Measurements from ENCODE around the gene EPHX1. TPM values are rescaled to one million over a fixed set of nuclear protein-coding genes. Genes with fewer than 3 reads are reported as not detected.

Gene EPHX1
- total RNA-seq, 2 experiments from 2014 or later = 2.1 to 3.6 TPM

DNA sequence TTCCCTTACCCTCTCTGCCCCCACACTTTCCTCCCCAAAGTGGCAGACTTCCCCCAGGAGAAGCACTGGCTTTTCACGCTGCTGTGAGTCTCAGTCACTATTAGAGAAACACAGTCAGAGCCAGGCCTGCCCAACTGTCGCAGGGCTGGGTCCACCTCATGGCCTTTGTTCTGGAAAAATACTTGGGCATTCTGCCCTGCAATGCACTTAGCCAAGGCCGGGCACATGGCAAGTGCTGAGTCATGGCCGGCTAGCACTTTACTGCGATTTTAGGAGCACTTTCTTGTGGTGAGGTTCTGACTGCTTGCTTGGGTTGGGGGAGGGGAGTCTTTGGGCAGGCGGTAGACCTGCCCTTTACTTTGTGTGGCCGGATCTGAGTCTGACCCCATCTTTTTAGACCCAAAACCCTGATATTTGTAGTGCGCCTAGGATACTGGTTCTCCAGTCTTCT lies 7.7 kb downstream of the EPHX1 start:
- no peaks in the 10 kb centered on the region for H3K9me3 Mint-ChIP-seq
- CTCF ChIA-PET = no interaction called here
- POLR2A ChIA-PET = interaction anchor here (0.7 kb wide), 1 partner anchor 299 kb away, joined by 3 read pairs; no protein-coding TSS in a partner anchor
- DNase-seq = peak; percentile 22
- TF ChIP-seq, protein P1, sequence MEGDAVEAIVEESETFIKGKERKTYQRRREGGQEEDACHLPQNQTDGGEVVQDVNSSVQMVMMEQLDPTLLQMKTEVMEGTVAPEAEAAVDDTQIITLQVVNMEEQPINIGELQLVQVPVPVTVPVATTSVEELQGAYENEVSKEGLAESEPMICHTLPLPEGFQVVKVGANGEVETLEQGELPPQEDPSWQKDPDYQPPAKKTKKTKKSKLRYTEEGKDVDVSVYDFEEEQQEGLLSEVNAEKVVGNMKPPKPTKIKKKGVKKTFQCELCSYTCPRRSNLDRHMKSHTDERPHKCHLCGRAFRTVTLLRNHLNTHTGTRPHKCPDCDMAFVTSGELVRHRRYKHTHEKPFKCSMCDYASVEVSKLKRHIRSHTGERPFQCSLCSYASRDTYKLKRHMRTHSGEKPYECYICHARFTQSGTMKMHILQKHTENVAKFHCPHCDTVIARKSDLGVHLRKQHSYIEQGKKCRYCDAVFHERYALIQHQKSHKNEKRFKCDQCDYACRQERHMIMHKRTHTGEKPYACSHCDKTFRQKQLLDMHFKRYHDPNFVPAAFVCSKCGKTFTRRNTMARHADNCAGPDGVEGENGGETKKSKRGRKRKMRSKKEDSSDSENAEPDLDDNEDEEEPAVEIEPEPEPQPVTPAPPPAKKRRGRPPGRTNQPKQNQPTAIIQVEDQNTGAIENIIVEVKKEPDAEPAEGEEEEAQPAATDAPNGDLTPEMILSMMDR (IDR thresholded peaks at IDR 0.05) = no peak
- H3K27me3 Mint-ChIP-seq = no peaks in the 10 kb centered on the region
- no peak overlapping the region for H3K4me3 Mint-ChIP-seq
- H3K36me3 Mint-ChIP-seq (ENCODE audit: low read depth) = no peaks in the 10 kb centered on the region
- H3K27ac Mint-ChIP-seq = no peak overlapping the region
- H3K4me1 Mint-ChIP-seq (ENCODE audit: low read depth) = peaks cover 5% of the 10 kb centered on the region
- ATAC-seq = no peak
- intact Hi-C loops (cut with micrococcal nuclease) = no loop called here

DNA sequence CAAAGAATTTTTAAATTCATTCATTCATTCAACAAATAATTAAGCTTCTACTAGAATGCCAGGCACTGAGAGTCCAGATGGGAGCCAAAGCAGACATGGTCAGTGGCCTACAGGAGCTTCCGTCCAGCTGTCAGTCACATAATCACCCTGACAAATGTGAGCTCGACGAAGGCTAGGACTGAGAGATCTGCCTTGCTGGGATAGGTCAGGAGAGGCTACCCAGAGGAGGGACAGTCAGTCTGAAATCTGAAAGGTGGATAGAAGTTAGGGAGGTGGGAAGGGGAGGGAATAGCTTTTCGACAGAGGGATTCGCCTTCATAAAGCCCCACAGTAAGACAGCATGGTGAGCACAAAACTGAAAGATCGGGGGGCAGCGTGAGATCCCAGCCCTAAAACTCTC lies 8.3 kb downstream of the EPHX1 start:
- Mint-ChIP-seq H3K27me3 (no peaks in the 10 kb centered on the region), H3K4me1 (ENCODE audit: low read depth) (peaks cover 5% of the 10 kb centered on the region), H3K27ac (no peak overlapping the region), H3K9me3 (no peaks in the 10 kb centered on the region), H3K4me3 (no peak overlapping the region), H3K36me3 (ENCODE audit: low read depth) (no peaks in the 10 kb centered on the region)
- DNase-seq (no peak), ATAC-seq (no peak)
- TF ChIP-seq, protein P1 (IDR thresholded peaks at IDR 0.05) = no peak
- ChIA-PET CTCF (interaction anchor here (0.6 kb wide), 1 partner anchor 9 kb away, joined by 3 read pairs; no protein-coding TSS in a partner anchor), POLR2A (interaction anchor here (0.7 kb wide), 1 partner anchor 300 kb away, joined by 3 read pairs; no protein-coding TSS in a partner anchor)
- intact Hi-C loops (cut with micrococcal nuclease) = no loop called here

DNA sequence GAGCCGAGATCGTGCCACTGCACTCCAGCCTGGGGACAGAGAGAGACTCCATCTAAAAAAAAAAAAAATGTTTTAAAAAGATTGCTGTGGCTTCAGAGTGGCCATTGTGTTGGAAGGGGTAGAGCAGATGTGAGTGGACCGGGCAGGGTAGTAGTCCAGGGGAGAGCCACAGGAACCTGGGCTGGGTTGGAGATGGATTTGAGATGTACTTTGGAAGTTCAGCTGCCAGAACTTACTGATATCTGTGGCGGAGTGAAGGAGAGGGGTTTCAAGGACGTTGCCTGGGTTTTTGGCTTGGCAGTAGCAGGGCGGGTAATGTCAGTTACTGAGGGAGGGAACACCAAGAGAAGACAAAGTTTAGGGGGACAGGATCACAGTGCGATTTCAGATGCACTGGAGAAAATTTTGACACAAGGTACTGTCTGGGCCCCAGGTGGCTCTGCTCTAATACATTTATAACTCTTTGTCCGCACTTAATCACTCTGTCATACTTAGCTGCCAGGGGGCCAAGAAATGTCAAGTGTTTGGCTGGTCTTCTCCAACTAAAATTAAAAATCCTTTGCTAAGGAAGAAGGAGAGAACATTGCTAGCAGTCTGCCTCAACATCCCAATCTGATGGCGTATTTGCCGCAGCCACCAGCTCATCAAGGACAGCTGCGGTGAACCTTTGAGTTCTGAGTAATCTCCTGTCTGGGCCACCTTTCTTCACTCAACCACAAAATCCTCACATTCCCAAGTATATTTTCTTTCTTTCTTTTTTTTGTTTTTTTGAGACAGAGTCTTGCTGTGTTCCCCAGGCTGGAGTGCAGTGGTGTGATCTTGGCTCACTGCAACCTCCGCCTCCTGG lies 9.6 kb downstream of the EPHX1 start:
- H3K4me3 Mint-ChIP-seq = no peak overlapping the region
- no peaks in the 10 kb centered on the region for H3K36me3 Mint-ChIP-seq (ENCODE audit: low read depth)
- H3K9me3 Mint-ChIP-seq = no peaks in the 10 kb centered on the region
- TF ChIP-seq, protein P1 (IDR thresholded peaks at IDR 0.05) = no peak
- ATAC-seq (no peak), DNase-seq (no peak)
- POLR2A ChIA-PET = interaction anchor here (1.4 kb wide), 1 partner anchor 104 kb away, joined by 3 read pairs; no protein-coding TSS in a partner anchor
- H3K27ac Mint-ChIP-seq = no peak overlapping the region
- no peaks in the 10 kb centered on the region for H3K27me3 Mint-ChIP-seq
- intact Hi-C loops (cut with micrococcal nuclease) = no loop called here
- H3K4me1 Mint-ChIP-seq (ENCODE audit: low read depth) = peaks cover 5% of the 10 kb centered on the region
- CTCF ChIA-PET = interaction anchor here (1.1 kb wide), 1 partner anchor 11 kb away, joined by 5 read pairs; no protein-coding TSS in a partner anchor

DNA sequence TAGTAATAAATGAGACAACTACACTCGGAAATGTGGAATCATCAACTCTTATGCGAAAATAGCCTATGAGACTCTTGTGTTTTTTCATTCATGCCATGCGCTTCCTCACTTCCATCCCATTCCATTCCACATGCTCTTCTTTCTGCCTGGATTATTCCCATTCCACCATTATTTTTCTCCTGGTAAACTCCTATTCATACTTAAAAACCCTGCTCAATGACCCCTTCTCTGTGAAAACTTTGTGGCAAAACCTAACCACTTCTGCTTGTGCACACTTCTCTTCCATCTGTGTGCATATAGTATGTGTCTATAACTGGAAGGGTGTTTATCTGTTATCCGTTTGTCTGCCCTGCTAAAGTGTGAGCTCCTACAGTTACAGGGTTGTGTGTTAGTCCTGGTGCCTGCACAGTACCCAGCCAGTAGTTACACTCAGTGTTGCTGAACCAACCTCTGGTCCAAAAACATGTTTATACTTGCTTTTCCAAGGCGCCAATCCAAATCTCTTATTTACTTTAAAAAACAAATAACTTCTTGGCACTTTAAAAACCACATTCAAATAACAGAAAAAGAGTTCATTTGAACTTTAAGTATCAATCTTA lies 10.7 kb downstream of the EPHX1 start:
- peaks cover 5% of the 10 kb centered on the region for H3K4me1 Mint-ChIP-seq (ENCODE audit: low read depth)
- ATAC-seq (no peak), DNase-seq (no peak)
- H3K4me3 Mint-ChIP-seq = no peak overlapping the region
- H3K9me3 Mint-ChIP-seq = no peaks in the 10 kb centered on the region
- H3K27ac Mint-ChIP-seq = no peak overlapping the region
- ChIA-PET CTCF (interaction anchor here (1.1 kb wide), 1 partner anchor 12 kb away, joined by 5 read pairs; no protein-coding TSS in a partner anchor), POLR2A (interaction anchor here (1.4 kb wide), 1 partner anchor 103 kb away, joined by 3 read pairs; no protein-coding TSS in a partner anchor)
- H3K27me3 Mint-ChIP-seq = no peaks in the 10 kb centered on the region
- no peaks in the 10 kb centered on the region for H3K36me3 Mint-ChIP-seq (ENCODE audit: low read depth)
- TF ChIP-seq, protein P1 (IDR thresholded peaks at IDR 0.05) = no peak
- intact Hi-C loops (cut with micrococcal nuclease) = no loop called here
